Tibial artery (tissue), 4 donors: ENCODE results near the gene IL24.

Experiments used
- DNase-seq, 2 donors: peaks; one replicate each; pipeline ENCODE4 v3.0.0-alpha.2; 2019
- H3K27ac ChIP-seq, 2 donors: fragments of 200-600 bp; sonication (generic) in 1 of 2; 1 replicate in 1 of 2; 2 replicates in 1 of 2; pipeline ENCODE4 v1.5.1; 2018 to 2019; ENCODE audit warnings: mild to moderate bottlenecking in 1 of 2
- H3K27me3 ChIP-seq, 2 donors: fragments of 200-600 bp; sonication (generic) in 1 of 2; one replicate each; pipeline versions ENCODE4 v1.5.1 to v1.6.0; 2016 to 2019
- H3K36me3 ChIP-seq, 3 donors: fragments of 200-600 bp; sonication (generic) in 2 of 3; one replicate each; pipeline ENCODE4 v1.5.1; 2016 to 2019; ENCODE audit warnings: mild to moderate bottlenecking in 2 of 3
- H3K4me1 ChIP-seq, 4 donors: fragments of 200-600 bp; sonication (generic) in 2 of 4; 1 replicate in 3 of 4; 2 replicates in 1 of 4; pipeline ENCODE4 v1.5.1; 2016 to 2019
- H3K4me3 ChIP-seq, 2 donors: fragments of 200-600 bp; sonication (generic) in 1 of 2; 1 replicate in 1 of 2; 2 replicates in 1 of 2; pipeline ENCODE4 v1.5.1; 2018 to 2019; ENCODE audit warnings: mild to moderate bottlenecking in 2 of 2
- H3K9me3 ChIP-seq, 3 donors: fragments of 200-600 bp; sonication (generic) in 1 of 3; one replicate each; pipeline ENCODE4 v1.5.1; 2016 to 2019
- intact Hi-C: fragments of 100-400 bp; cut with DNase I; formaldehyde crosslinking; loops from one replicate; pipeline ENCODE4 v1.15.0; 2023; ENCODE audit warnings: low total_unique reads
- TF ChIP-seq, protein P1 (sequence below), 2 experiments: fragments of 200-600 bp in 1 of 2; fragments of 450-650 bp in 1 of 2; IDR thresholded peaks; one replicate each; pipeline ENCODE4 v1.5.1; 2017 to 2019; ENCODE audit warnings: antibody characterized with exemption in 2 of 2, mild to moderate bottlenecking in 1 of 2, moderate library complexity in 1 of 2

The IL24 gene

DNA sequence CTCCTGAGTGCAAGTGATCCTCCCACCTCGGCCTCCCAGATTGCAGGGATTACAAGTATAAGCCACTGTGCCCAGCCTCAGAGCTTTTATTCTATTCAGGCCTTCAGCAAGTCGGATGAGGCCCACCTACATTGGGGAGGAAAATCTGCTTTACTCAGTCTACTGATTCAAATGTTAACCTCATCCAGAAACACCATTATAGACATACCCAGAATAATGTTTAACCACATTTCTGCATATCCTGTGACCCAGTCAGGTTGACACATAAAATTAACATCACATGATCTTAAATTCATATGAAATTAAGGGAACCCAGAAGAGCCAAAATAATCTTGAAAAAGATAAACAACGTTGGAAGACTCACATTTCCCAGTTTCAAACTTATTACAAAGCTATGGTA, 16.9 kb upstream of the IL24 start:
- Histone ChIP-seq H3K9me3 (peaks cover 0 to 23% (median 8%) of the 10 kb centered on the region in 3 donors), H3K4me1 (no peaks in the 10 kb centered on the region), H3K4me3 (no peak overlapping the region), H3K27ac (no peak overlapping the region), H3K36me3 (no peaks in the 10 kb centered on the region), H3K27me3 (no peaks in the 10 kb centered on the region)
- TF ChIP-seq, protein P1, sequence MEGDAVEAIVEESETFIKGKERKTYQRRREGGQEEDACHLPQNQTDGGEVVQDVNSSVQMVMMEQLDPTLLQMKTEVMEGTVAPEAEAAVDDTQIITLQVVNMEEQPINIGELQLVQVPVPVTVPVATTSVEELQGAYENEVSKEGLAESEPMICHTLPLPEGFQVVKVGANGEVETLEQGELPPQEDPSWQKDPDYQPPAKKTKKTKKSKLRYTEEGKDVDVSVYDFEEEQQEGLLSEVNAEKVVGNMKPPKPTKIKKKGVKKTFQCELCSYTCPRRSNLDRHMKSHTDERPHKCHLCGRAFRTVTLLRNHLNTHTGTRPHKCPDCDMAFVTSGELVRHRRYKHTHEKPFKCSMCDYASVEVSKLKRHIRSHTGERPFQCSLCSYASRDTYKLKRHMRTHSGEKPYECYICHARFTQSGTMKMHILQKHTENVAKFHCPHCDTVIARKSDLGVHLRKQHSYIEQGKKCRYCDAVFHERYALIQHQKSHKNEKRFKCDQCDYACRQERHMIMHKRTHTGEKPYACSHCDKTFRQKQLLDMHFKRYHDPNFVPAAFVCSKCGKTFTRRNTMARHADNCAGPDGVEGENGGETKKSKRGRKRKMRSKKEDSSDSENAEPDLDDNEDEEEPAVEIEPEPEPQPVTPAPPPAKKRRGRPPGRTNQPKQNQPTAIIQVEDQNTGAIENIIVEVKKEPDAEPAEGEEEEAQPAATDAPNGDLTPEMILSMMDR (IDR thresholded peaks at IDR 0.05): no peak
- DNase-seq: no peak
- intact Hi-C loops: no loop called here

DNA sequence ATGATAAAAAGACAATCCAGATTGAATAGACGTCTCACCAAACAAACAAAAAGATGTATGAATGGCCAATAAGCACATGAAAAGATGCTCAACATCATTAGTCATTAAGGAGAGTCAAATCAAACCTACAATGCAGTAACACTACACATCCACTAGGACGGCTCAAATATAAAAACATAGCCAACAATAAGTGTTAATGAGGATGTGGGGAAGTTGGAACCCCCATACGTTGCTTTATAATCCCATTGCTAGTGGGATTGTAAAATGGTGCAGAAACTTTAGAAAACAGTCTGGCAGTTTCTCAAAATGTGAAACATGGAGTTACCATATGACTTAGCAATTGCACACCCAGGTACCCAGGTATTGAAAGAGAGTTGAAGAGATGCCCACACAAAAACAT, 14.7 kb upstream of the IL24 start:
- H3K9me3 ChIP-seq: peaks cover 0 to 22% (median 8%) of the 10 kb centered on the region in 3 donors
- H3K4me1 ChIP-seq: no peaks in the 10 kb centered on the region
- peaks cover 0 to 9% of the 10 kb centered on the region in 2 donors for H3K27me3 ChIP-seq
- intact Hi-C loops: no loop called here
- no peak overlapping the region for H3K27ac ChIP-seq
- no peak for DNase-seq
- no peak overlapping the region for H3K4me3 ChIP-seq
- H3K36me3 ChIP-seq: no peaks in the 10 kb centered on the region
- TF ChIP-seq, protein P1 (IDR thresholded peaks at IDR 0.05): no peak

DNA sequence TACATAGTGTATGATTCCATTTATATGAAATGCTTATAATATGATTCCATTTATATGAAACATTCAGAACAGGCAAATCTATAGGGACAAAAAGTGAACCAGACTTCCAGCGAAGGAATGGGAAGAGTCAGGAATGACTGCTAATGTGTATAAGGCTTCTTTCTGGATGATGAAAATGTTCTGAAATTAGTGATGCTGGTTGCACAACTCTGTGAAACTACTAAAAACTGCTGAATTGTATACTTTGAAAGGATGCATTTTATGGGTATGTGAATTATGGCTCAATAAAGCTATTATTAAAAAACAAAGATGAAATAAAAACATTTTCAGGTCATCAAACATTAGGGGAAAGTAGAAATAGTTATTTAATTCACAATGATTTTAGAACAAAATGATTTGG, 14.1 kb upstream of the IL24 start:
- peaks cover 0 to 9% of the 10 kb centered on the region in 2 donors for H3K27me3 ChIP-seq
- no peak overlapping the region for H3K4me3 ChIP-seq
- intact Hi-C loops: no loop called here
- no peaks in the 10 kb centered on the region for H3K4me1 ChIP-seq
- H3K9me3 ChIP-seq: peaks cover 0 to 16% (median 7%) of the 10 kb centered on the region in 3 donors
- no peak overlapping the region for H3K27ac ChIP-seq
- no peak for DNase-seq
- H3K36me3 ChIP-seq: no peaks in the 10 kb centered on the region
- TF ChIP-seq, protein P1 (IDR thresholded peaks at IDR 0.05): no peak

DNA sequence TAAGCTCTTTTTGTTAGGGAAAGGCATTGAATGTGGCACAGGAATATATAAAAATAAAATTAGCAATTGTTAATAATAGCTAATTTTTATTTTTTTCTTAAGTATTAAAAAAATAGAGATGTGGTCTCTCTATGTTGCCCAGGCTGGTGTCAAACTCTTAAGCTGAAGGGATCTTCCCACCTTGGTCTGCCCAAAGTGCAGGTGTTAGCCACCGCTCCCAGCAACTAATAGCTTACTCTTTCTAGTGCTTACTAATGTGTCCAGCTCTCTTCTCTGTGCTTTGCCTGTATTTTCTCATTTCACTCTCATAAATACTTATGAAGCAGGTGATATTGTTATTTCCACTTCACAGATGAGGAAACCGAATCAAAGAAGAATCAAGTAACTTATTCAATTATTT, 13.4 kb upstream of the IL24 start:
- intact Hi-C loops: no loop called here
- Histone ChIP-seq H3K27me3 (peaks cover 0 to 9% of the 10 kb centered on the region in 2 donors), H3K9me3 (peaks cover 0 to 10% (median under 1%) of the 10 kb centered on the region in 3 donors), H3K4me3 (no peak overlapping the region), H3K4me1 (no peaks in the 10 kb centered on the region), H3K27ac (no peak overlapping the region), H3K36me3 (no peaks in the 10 kb centered on the region)
- TF ChIP-seq, protein P1 (IDR thresholded peaks at IDR 0.05): no peak
- no peak for DNase-seq

DNA sequence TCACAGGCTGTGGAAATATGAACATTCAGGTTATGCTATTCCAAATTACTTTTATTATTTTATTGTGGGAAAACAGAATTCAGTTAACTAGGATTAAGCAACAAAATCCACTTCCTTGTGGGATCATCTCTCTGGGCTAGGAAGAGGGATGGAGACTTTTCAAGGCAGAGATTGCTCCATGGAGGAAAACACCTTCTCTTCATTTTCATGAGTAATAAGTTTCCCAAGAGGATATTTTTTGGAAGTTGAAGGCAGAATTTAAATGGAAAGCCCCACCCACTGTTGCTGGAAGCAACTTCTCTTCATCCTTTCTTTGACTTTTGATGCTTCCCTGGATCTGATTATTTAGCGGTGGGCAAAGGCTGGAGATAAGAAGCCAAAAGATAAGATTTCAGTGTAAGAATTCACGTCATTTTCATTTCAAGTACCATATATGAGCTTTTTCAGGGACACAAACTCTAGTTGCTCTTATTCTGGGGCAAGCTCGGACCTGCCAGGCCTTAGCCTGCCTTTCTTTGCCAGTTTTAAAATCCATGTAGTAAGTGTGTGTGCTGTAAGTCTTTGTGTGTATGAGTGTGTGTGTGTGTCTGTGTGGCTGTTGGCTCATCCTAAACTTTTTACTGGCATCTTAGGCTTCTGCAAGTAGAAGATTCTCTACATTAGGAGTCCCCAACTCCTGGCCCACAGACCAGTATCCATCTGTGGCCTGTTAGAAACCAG, 11.7 kb upstream of the IL24 start:
- Histone ChIP-seq H3K9me3 (peaks cover 0 to under 1% (median 0%) of the 10 kb centered on the region in 3 donors), H3K27ac (no peak overlapping the region), H3K36me3 (no peaks in the 10 kb centered on the region), H3K27me3 (peaks cover 0 to 12% of the 10 kb centered on the region in 2 donors), H3K4me1 (no peaks in the 10 kb centered on the region), H3K4me3 (no peak overlapping the region)
- TF ChIP-seq, protein P1 (IDR thresholded peaks at IDR 0.05): no peak
- no peak for DNase-seq
- intact Hi-C loops: no loop called here
